Suprapubic skin (tissue), 4 donors: Measurements from ENCODE around the gene POLR1A. TPM values are rescaled to one million over a fixed set of nuclear protein-coding genes. Genes with fewer than 3 reads are reported as not detected.

Experiments used
- DNase-seq, 2 donors: peaks; one replicate each; pipeline ENCODE4 v3.0.0-alpha.2; 2019; ENCODE audit warnings: low spot score in 2 of 2
- H3K27ac ChIP-seq: fragments of 200-600 bp; sonication (generic); one replicate; pipeline ENCODE4 v1.5.1; 2019
- H3K27me3 ChIP-seq: fragments of 200-600 bp; sonication (generic); one replicate; pipeline ENCODE4 v1.5.1; 2019
- H3K36me3 ChIP-seq: fragments of 200-600 bp; sonication (generic); one replicate; pipeline ENCODE4 v1.5.1; 2019
- H3K4me1 ChIP-seq: fragments of 200-600 bp; sonication (generic); one replicate; pipeline ENCODE4 v1.5.1; 2019
- H3K4me3 ChIP-seq: fragments of 200-600 bp; sonication (generic); one replicate; pipeline ENCODE4 v1.5.1; 2019; ENCODE audit warnings: mild to moderate bottlenecking
- H3K9me3 ChIP-seq: fragments of 200-600 bp; sonication (generic); one replicate; pipeline ENCODE4 v1.5.1; 2019
- CTCF ChIP-seq, 2 donors: fragments of 200-600 bp in 1 of 2; fragments of 450-650 bp in 1 of 2; sonication (generic) in 1 of 2; IDR thresholded peaks; one replicate each; pipeline ENCODE4 v1.5.1; 2016 to 2019; ENCODE audit warnings: antibody characterized with exemption in 2 of 2, mild to moderate bottlenecking in 1 of 2, moderate library complexity in 1 of 2
- EP300 ChIP-seq: sonication (generic); formaldehyde crosslinking; IDR thresholded peaks from one replicate; pipeline ENCODE4 v1.6.1; 2017; ENCODE audit warnings: antibody characterized with exemption
- POLR2A ChIP-seq, 2 donors: fragments of 450-650 bp; IDR thresholded peaks; one replicate each; pipeline ENCODE4 v1.6.1; 2017; ENCODE audit warnings: antibody characterized with exemption in 2 of 2, mild to moderate bottlenecking in 2 of 2, moderate library complexity in 2 of 2
- POLR2AphosphoS5 ChIP-seq, 3 donors: sonication (generic); formaldehyde crosslinking; IDR thresholded peaks; one replicate each; pipeline ENCODE4 v1.6.1; 2017; ENCODE audit warnings: antibody characterized with exemption in 3 of 3
- WGBS: methylation state at CpG from one replicate; pipeline ENCODE4 v1.1.5; 2018; 5-methylcytosine and 5-hydroxymethylcytosine counted together
- total RNA-seq, 4 donors: library from RNA; depleted of rRNA; stranded (reverse); fragments of >200 nt; gene quantifications; one replicate each; pipeline ENCODE4 v1.1.0, GENCODE V29; 2016

The POLR1A gene
- total RNA-seq, 4 donors from 2014 or later = 20.2 to 24.3 (median 21.2) TPM

GRCh38 chr2:86079981-86080911, 25.4 kb downstream of the POLR1A start:
- no peak overlapping the region for H3K27ac ChIP-seq
- H3K36me3 ChIP-seq = peaks cover 43% of the 10 kb centered on the region

GRCh38 chr2:86078774-86079545, 26.7 kb downstream of the POLR1A start:
- Histone ChIP-seq H3K4me1 (no peaks in the 10 kb centered on the region), H3K4me3 (no peak overlapping the region), H3K27ac (no peak overlapping the region), H3K9me3 (no peaks in the 10 kb centered on the region), H3K36me3 (peaks cover 53% of the 10 kb centered on the region), H3K27me3 (no peaks in the 10 kb centered on the region)
- TF ChIP-seq POLR2A (IDR thresholded peaks at IDR 0.05) (no peak), CTCF (IDR thresholded peaks at IDR 0.05) (peak in 1 of 2 donors; percentile 37)
- DNase-seq = no peak
- WGBS = 63% methylated on average over 7 of the region's 7 CpGs

More at GRCh38 chr2:86079981-86080911, 25.4 kb downstream of the POLR1A start:
- no peak overlapping the region for H3K4me3 ChIP-seq
- no peaks in the 10 kb centered on the region for H3K9me3 ChIP-seq
- no peaks in the 10 kb centered on the region for H3K4me1 ChIP-seq
- peak; percentile 88 for DNase-seq
- TF ChIP-seq CTCF (IDR thresholded peaks at IDR 0.05) (peak; percentile 78 to 79), EP300 (no peak)
- 73% methylated on average over 7 of the region's 14 CpGs for WGBS
- H3K27me3 ChIP-seq = no peaks in the 10 kb centered on the region

GRCh38 chr2:86075886-86076285, 29.8 kb downstream of the POLR1A start:
- Histone ChIP-seq H3K4me1 (peaks cover 15% of the 10 kb centered on the region), H3K4me3 (no peak overlapping the region), H3K36me3 (peaks cover 56% of the 10 kb centered on the region), H3K27ac (no peak overlapping the region), H3K27me3 (no peaks in the 10 kb centered on the region), H3K9me3 (no peaks in the 10 kb centered on the region)
- no peak for DNase-seq
- 96% methylated on average over 5 of the region's 5 CpGs for WGBS
- no peak for TF ChIP-seq CTCF (IDR thresholded peaks at IDR 0.05)

GRCh38 chr2:86074811-86075210, 30.9 kb downstream of the POLR1A start:
- DNase-seq = no peak
- no peak for TF ChIP-seq POLR2AphosphoS5 (IDR thresholded peaks at IDR 0.05)
- TF ChIP-seq EP300 = no peak
- no peak for TF ChIP-seq CTCF (IDR thresholded peaks at IDR 0.05)
- TF ChIP-seq POLR2A (IDR thresholded peaks at IDR 0.05) = no peak
- Histone ChIP-seq H3K9me3 (no peaks in the 10 kb centered on the region), H3K4me3 (no peak overlapping the region), H3K4me1 (peaks cover 15% of the 10 kb centered on the region), H3K36me3 (peaks cover 56% of the 10 kb centered on the region), H3K27me3 (no peaks in the 10 kb centered on the region), H3K27ac (no peak overlapping the region)
- WGBS = 91% methylated on average over 13 of the region's 15 CpGs

GRCh38 chr2:86074256-86074655, 31.4 kb downstream of the POLR1A start:
- TF ChIP-seq POLR2A (IDR thresholded peaks at IDR 0.05) = no peak
- TF ChIP-seq CTCF (IDR thresholded peaks at IDR 0.05) = no peak
- no peak for TF ChIP-seq POLR2AphosphoS5 (IDR thresholded peaks at IDR 0.05)
- TF ChIP-seq EP300 = no peak
- Histone ChIP-seq H3K27ac (no peak overlapping the region), H3K4me3 (no peak overlapping the region), H3K9me3 (no peaks in the 10 kb centered on the region), H3K4me1 (peaks cover 15% of the 10 kb centered on the region), H3K36me3 (peaks cover 61% of the 10 kb centered on the region), H3K27me3 (no peaks in the 10 kb centered on the region)
- no peak for DNase-seq
- 100% methylated on average over 2 of the region's 3 CpGs for WGBS
